GM21529 (cell line): ENCODE measurements around the gene WDR64.
"Not testable (repeated sequence)": the region's sequence is repeated elsewhere in the genome, so short reads cannot be mapped to it uniquely, and the experiment has no call there.

Experiments
- ATAC-seq: cut with Tn5 transposase; IDR thresholded peaks from one replicate; pipeline ENCODE4 v1.9.1; 2021; ENCODE audit not compliant: unreplicated experiment

WDR64 gene

GRCh38 chr1:241735493-241735926 lies 83.4 kb downstream of the WDR64 start:
- not testable (repeated sequence) for ATAC-seq

- ATAC-seq = no peak
Observed at GRCh38 chr1:241736387-241736786, 84.3 kb downstream of the WDR64 start.

GRCh38 chr1:241738284-241739078 lies 86.4 kb downstream of the WDR64 start:
- no peak for ATAC-seq

GRCh38 chr1:241742084-241742483 lies 90.0 kb downstream of the WDR64 start:
- no peak for ATAC-seq

GRCh38 chr1:241744591-241744990 lies 92.5 kb downstream of the WDR64 start:
- ATAC-seq = no peak

GRCh38 chr1:241747992-241748391 lies 95.9 kb downstream of the WDR64 start:
- ATAC-seq = no peak

GRCh38 chr1:241749041-241749944 lies 97.2 kb downstream of the WDR64 start:
- ATAC-seq = no peak

GRCh38 chr1:241749945-241750695 lies 98.0 kb downstream of the WDR64 start:
- no peak for ATAC-seq

- no peak for ATAC-seq
Observed at GRCh38 chr1:241751524-241751923, 99.4 kb downstream of the WDR64 start.

GRCh38 chr1:241762713-241763339 lies 110.7 kb downstream of the WDR64 start:
- no peak for ATAC-seq

- no peak for ATAC-seq
Observed at GRCh38 chr1:241765390-241765789, 113.3 kb downstream of the WDR64 start.

GRCh38 chr1:241767737-241768136 lies 115.7 kb downstream of the WDR64 start:
- no peak for ATAC-seq

GRCh38 chr1:241770115-241770514 lies 118.0 kb downstream of the WDR64 start:
- ATAC-seq = no peak

GRCh38 chr1:241771117-241771516 lies 119.0 kb downstream of the WDR64 start:
- ATAC-seq = no peak

GRCh38 chr1:241772932-241773500 lies 120.9 kb downstream of the WDR64 start:
- ATAC-seq = no peak

- no peak for ATAC-seq
Observed at GRCh38 chr1:241773991-241774390, 121.9 kb downstream of the WDR64 start.

GRCh38 chr1:241775021-241775420 lies 122.9 kb downstream of the WDR64 start:
- no peak for ATAC-seq

GRCh38 chr1:241776911-241777310 lies 124.8 kb downstream of the WDR64 start:
- ATAC-seq = no peak

- ATAC-seq = no peak
Observed at GRCh38 chr1:241778117-241778516, 126.0 kb downstream of the WDR64 start.

GRCh38 chr1:241779897-241780296 lies 127.8 kb downstream of the WDR64 start:
- ATAC-seq = no peak
